Tibial artery (tissue), 4 donors: Measurements from ENCODE around the gene TPPP.
"Not testable (repeated sequence)": the region's sequence is repeated elsewhere in the genome, so short reads cannot be mapped to it uniquely, and the experiment has no call there.

Source experiments
- DNase-seq, 2 donors: peaks; one replicate each; pipeline ENCODE4 v3.0.0-alpha.2; 2019
- H3K27ac ChIP-seq, 2 donors: fragments of 200-600 bp; sonication (generic) in 1 of 2; 1 replicate in 1 of 2; 2 replicates in 1 of 2; pipeline ENCODE4 v1.5.1; 2018 to 2019; ENCODE audit warnings: mild to moderate bottlenecking in 1 of 2
- H3K27me3 ChIP-seq, 2 donors: fragments of 200-600 bp; sonication (generic) in 1 of 2; one replicate each; pipeline versions ENCODE4 v1.5.1 to v1.6.0; 2016 to 2019
- H3K36me3 ChIP-seq, 3 donors: fragments of 200-600 bp; sonication (generic) in 2 of 3; one replicate each; pipeline ENCODE4 v1.5.1; 2016 to 2019; ENCODE audit warnings: mild to moderate bottlenecking in 2 of 3
- H3K4me1 ChIP-seq, 4 donors: fragments of 200-600 bp; sonication (generic) in 2 of 4; 1 replicate in 3 of 4; 2 replicates in 1 of 4; pipeline ENCODE4 v1.5.1; 2016 to 2019
- H3K4me3 ChIP-seq, 2 donors: fragments of 200-600 bp; sonication (generic) in 1 of 2; 1 replicate in 1 of 2; 2 replicates in 1 of 2; pipeline ENCODE4 v1.5.1; 2018 to 2019; ENCODE audit warnings: mild to moderate bottlenecking in 2 of 2
- H3K9me3 ChIP-seq, 3 donors: fragments of 200-600 bp; sonication (generic) in 1 of 3; one replicate each; pipeline ENCODE4 v1.5.1; 2016 to 2019
- CTCF ChIP-seq, 2 experiments: fragments of 200-600 bp in 1 of 2; fragments of 450-650 bp in 1 of 2; IDR thresholded peaks; one replicate each; pipeline ENCODE4 v1.5.1; 2017 to 2019; ENCODE audit warnings: antibody characterized with exemption in 2 of 2, mild to moderate bottlenecking in 1 of 2, moderate library complexity in 1 of 2
- intact Hi-C: fragments of 100-400 bp; cut with DNase I; formaldehyde crosslinking; loops from one replicate; pipeline ENCODE4 v1.15.0; 2023; ENCODE audit warnings: low total_unique reads

The TPPP gene

GRCh38 chr5:634191-634590 lies 59.0 kb downstream of the TPPP start:
- intact Hi-C loops = no loop called here
- no peaks in the 10 kb centered on the region for H3K4me1 ChIP-seq
- no peaks in the 10 kb centered on the region for H3K27me3 ChIP-seq
- H3K36me3 ChIP-seq = peaks cover 18 to 56% (median 35%) of the 10 kb centered on the region in 3 donors
- no peak for DNase-seq
- no peak for TF ChIP-seq CTCF (IDR thresholded peaks at IDR 0.05)
- peaks cover 0 to 7% (median 5%) of the 10 kb centered on the region in 3 donors for H3K9me3 ChIP-seq
- no peak overlapping the region for H3K4me3 ChIP-seq
- H3K27ac ChIP-seq = no peak overlapping the region

GRCh38 chr5:633501-633955 lies 59.6 kb downstream of the TPPP start:
- intact Hi-C loops = no loop called here
- no peak overlapping the region for H3K4me3 ChIP-seq
- TF ChIP-seq CTCF (IDR thresholded peaks at IDR 0.05) = no peak
- peak in 1 of 2 donors; percentile 32 for DNase-seq
- no peaks in the 10 kb centered on the region for H3K4me1 ChIP-seq
- H3K9me3 ChIP-seq = peaks cover 0 to 7% (median 5%) of the 10 kb centered on the region in 3 donors
- no peak overlapping the region for H3K27ac ChIP-seq
- H3K36me3 ChIP-seq = peaks cover 18 to 49% (median 32%) of the 10 kb centered on the region in 3 donors
- H3K27me3 ChIP-seq = no peaks in the 10 kb centered on the region

GRCh38 chr5:628351-629205 lies 64.6 kb downstream of the TPPP start:
- H3K27me3 ChIP-seq, intact Hi-C loops, H3K4me1 ChIP-seq, H3K27ac ChIP-seq, H3K9me3 ChIP-seq, H3K4me3 ChIP-seq: not testable (repeated sequence)
- H3K36me3 ChIP-seq = peaks cover 0 to 39% (median 4%) of the 10 kb centered on the region in 3 donors
- DNase-seq = peak in 1 of 2 donors; percentile 63

GRCh38 chr5:627840-628239 lies 65.3 kb downstream of the TPPP start:
- no peak for TF ChIP-seq CTCF (IDR thresholded peaks at IDR 0.05)
- Histone ChIP-seq H3K4me1 (no peaks in the 10 kb centered on the region), H3K27ac (no peak overlapping the region), H3K9me3 (no peaks in the 10 kb centered on the region), H3K4me3 (no peak overlapping the region), H3K36me3 (peaks cover 0 to 44% (median 4%) of the 10 kb centered on the region in 3 donors), H3K27me3 (no peaks in the 10 kb centered on the region)
- DNase-seq = peak in 1 of 2 donors; percentile 33
- intact Hi-C loops = no loop called here

GRCh38 chr5:626850-627249 lies 66.3 kb downstream of the TPPP start:
- Histone ChIP-seq H3K4me3 (no peak overlapping the region), H3K27me3 (no peaks in the 10 kb centered on the region), H3K27ac (no peak overlapping the region), H3K9me3 (no peaks in the 10 kb centered on the region), H3K4me1 (no peaks in the 10 kb centered on the region), H3K36me3 (peaks cover 0 to 52% (median 4%) of the 10 kb centered on the region in 3 donors)
- no peak for TF ChIP-seq CTCF (IDR thresholded peaks at IDR 0.05)
- intact Hi-C loops = no loop called here
- no peak for DNase-seq

GRCh38 chr5:625516-625915 lies 67.6 kb downstream of the TPPP start:
- Histone ChIP-seq H3K4me3 (no peak overlapping the region), H3K36me3 (peaks cover 0 to 66% (median 12%) of the 10 kb centered on the region in 3 donors), H3K9me3 (no peaks in the 10 kb centered on the region), H3K27ac (no peak overlapping the region), H3K4me1 (no peaks in the 10 kb centered on the region), H3K27me3 (no peaks in the 10 kb centered on the region)
- peak in 1 of 2 donors; percentile 57 for DNase-seq
- TF ChIP-seq CTCF (IDR thresholded peaks at IDR 0.05) = no peak
- intact Hi-C loops = no loop called here
